ENCODE data around the gene TACC2.

TACC2 gene

DNA sequence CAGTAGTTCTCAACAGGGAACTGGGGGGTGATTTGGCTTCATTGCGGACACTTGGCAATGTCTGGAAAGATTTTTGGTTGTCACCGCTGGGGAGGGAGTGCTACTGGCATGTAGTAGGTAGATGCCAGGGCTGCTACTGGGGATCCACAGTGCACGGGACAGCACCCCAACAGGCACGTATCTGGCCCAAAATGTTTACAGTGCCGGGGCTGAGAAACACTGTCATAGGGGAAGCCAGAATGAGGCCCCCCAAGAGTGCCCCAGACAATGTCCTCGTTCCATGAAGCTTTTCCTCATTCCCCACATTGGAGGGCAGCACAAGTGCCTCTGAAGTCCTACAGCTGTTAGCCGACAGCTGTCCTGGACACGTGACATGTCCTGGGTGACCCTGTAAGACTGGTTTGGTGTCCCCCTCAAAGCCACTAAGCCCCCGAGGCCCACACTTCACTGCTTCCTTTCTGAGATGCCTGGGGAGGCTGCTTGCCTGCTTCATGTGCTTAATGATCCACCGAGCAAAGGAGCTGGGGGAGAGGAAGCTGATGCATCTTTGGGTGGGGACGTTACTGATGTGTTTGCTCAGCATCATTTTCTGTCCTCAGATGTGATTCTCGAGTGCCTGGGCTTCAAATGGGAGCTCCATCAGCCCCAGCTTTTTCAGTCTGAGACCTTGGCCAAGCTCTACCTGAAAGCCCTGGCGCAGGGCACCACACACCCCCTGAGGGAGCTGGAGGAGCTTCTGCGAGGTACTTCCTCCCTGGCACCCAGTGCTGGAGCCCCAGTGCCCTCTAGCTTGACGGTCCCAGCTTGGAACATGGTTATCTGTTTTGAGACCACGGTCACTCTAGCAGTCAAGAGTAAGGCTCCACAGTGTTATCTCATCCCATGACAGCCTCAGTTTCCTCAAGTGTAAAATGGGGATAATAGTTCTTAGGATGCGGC lies 296.8 kb downstream of the TACC2 start:
- no peak for DNase-seq

DNA sequence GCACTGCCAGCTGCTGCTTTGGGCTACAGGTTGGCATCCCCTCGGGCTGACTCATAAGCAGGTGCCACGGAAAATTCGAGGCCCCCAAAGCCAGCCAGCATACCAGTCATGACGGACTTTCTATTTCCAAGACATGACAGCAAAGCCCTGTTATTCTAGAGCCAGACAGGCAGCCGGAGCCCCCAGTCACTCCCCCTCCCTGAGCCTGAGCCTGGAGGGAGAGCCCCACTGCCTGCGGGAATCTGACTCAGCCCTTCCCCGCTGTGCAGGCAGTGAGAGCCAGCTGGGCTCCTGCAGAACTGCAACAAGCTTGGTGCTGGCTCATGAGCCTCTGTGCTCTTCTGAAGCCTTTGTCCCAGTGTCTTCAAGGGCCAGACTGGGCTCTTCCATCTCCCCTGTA lies 297.9 kb downstream of the TACC2 start:
- DNase-seq, result no peak

- DNase-seq, result no peak
These were observed 298.6 kb downstream of the TACC2 start for GRCh38 chr10:122287570-122287969.

GRCh38 chr10:122288262-122288661 lies 299.3 kb downstream of the TACC2 start:
- no peak for DNase-seq

DNA sequence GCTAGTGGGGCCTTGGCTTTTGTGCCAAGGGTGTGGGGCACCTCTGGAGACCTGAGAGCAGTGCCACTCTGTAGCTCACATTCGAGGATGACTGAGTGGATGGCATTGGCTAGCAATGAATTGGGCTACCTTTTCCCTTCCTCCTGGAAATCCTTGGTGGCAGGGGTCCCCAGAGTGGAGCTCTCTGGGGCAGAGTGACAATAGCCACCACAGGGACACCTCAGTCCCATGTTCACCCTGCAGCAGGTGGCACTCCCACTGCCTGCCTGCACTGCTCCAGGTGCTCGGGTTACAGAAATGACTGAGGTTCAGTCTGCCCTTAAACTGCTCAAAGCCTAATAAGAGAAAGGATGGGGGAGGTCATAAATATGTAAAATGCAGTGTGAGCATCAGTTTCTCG lies 300.0 kb downstream of the TACC2 start:
- no peak for DNase-seq

GRCh38 chr10:122290334-122290733 lies 301.4 kb downstream of the TACC2 start:
- DNase-seq, result no peak

DNA sequence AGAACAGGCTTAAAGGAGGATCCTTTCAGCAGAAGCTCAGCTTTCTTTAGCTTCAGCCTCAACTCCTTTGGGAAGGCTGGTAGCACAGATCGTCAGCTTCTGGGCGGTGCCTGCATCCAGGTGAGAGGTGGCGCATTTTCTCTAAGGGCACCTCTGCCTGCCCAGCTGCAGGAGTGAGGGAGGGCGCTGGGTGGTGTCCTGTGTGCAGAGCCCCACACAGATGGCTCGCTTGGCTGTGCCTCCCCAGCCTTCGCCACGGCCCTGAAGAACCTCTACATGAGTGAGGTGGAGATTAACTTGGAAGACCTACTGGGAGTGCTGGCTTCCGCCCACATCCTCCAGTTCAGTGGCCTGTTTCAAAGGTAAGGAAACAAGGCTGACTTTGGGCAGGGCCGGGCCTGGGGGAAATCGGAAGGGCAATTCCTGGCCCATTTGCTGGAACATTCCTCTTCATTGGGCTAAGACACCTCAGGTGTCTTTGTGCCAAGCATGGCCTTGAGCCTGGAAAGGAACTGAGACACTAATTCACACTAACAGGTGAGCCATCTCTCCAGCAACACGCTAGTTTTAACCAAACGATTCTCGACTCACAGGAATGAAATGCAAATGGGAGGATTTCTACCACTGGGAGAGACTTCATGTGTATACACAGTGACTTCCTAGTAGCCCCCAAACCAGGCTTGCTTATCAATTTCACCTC lies 302.0 kb downstream of the TACC2 start:
- DNase-seq, result no peak

- no peak for DNase-seq
These were observed 302.8 kb downstream of the TACC2 start for GRCh38 chr10:122291739-122292138.

- no peak for DNase-seq
These were observed 303.4 kb downstream of the TACC2 start for GRCh38 chr10:122292376-122292775.

DNA sequence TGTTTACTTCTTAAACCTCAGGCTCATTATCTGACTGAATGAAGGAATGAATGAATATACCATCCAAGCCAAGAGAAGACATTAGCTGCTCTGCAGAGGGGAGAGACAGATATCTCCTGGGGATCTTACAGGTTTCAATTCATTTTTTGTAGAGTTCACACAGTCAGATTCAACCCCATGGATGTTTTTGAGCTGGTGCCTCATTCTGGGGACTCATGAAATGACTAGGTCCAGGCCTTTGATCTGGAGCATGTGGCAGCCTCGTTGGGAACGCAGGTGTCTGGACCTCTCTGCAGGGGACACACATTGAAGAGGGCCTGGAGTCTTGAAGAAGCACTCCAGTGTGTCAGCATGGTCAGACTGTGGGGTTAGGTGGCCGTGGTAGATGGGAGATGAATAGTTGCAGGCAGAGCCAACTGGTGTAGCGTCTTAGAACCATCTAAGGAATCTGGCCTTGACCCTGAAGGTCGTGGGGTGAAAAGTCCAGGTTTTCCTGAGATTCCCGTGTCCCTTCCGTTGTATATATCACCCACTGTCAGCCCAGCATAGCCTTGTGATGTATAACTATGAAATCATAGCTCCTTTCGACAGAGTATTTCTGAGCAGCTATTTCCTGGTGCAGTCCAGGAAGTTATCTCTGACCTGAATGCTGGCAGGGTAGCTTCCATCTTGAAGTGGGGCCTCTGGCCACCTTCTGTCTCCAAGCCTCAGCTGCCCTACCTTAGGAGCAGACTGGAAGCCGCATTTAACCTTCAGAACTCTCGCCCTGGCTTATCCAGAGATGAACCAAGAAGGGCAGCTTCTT lies 304.4 kb downstream of the TACC2 start:
- no peak for DNase-seq

GRCh38 chr10:122293961-122294380 lies 305.0 kb downstream of the TACC2 start:
- no peak for DNase-seq

DNA sequence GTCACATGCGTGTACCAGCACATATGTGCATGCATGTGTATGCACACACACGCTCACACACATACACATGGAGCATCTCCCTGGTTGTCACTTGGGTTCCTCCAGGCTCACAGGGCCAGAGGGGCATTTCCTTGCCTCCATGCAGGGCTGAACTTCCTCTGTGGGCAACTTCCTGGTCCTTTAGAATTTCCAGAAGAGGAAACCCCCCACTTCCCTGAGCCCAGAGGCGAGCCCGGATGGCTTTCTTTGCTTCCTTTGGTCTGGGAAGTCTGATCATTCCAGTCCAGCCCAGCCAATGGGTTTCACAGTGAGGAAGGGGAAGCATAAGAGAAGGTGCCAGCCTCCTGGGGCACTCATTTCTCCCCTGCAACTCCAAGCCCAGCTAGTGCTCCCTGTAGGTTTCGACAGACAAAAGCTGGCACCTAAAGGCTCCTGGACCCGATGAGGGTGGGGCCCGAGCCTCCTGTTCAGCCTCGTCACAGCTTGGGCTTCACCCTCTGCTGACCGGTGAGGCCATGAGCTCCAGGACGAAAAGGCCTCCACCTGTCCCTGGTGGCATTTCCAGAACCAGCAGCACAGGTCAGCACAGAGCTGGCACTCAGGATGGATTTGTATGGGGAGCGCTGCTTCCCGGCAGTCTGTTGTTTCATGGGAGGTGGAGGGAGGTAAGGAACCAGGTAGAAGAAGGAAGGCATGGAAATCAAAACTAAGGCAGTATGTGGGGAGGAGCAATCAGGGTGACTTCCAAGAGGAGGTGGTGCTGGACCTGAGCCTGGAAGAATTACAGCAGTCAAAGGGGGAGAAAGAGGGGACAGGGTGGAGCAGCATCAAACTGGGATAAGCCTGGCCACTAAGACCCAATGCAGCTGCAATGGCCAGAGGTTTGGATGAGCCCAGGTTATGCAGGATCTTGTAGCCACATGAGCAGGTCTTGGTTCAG lies 305.8 kb downstream of the TACC2 start:
- no peak for DNase-seq

DNA sequence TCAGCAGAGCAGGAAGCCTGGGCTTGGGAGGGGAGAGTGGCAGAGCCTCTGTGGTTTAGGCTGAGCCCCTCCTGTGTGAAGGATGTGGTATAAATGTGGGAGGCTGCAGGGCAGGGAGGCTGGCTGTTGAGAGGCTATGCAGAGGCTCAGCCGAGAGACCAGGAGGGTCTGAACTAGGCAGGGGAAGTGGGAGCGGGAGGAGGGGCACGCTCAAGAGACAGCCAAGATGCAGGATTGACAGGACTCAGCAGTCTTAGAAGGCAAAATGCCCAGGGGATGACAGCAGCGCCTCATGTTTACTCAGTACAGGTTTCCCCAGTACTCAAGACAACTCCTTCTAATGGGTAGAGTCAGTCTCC lies 306.5 kb downstream of the TACC2 start:
- no peak for DNase-seq

DNA sequence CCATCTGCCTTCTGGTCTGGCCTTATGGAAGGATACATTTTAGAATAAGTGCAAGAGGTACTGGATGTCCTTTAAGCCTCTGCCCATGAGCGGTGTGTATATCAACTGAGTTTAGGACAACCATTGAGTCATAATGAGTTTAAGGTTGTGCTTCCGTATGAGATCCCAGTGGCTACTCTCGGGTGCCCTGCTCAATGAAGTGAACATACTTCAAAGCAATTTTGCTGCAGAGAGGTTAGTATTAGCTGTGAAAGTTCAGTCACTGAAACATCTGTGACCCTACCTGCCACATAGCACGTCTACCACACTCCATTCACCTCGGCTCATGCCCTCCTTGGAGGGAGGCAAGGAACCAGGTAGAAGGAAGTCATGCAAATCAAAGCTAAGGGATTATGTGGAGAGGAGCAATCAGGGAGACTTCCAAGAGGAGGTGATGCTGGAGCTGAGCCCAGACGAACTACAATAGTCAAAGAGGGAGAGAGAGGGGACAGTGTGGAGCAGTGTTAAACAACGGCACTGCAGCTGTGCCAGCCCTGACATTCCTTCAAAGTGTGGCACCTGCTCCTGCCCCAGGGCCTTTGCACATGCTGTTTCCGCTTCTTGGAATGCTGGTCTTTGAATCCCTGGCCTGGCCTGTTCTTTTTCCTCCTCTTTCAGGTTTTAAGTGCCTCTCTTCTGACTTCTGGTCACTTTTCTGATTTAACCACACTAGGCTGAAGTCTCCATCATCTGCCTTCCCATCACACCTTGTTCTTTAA lies 307.6 kb downstream of the TACC2 start:
- no peak for DNase-seq

GRCh38 chr10:122297583-122297982 lies 308.6 kb downstream of the TACC2 start:
- no peak for DNase-seq

DNA sequence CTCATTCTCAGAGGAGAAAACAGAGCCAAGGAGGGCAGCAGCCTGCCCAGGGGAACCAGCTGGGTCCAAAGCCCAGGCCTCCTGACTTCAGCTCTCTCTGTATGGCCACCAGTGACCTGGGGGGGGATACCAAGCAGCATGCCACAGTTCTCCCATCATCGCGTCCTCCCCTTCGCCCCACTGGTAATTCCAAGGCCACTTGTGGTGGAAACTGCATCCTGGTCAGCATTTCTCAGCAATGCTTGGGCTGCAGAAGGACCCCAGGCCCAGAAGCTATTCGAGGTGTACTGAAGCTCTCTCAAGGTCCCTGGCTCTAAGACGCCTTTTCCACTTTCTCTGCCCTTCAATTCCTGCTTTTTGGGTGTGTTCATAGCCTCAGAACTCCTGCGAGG lies 309.2 kb downstream of the TACC2 start:
- no peak for DNase-seq

- DNase-seq, result peak; percentile 5
These were observed 309.8 kb downstream of the TACC2 start for GRCh38 chr10:122298598-122299301.

DNA sequence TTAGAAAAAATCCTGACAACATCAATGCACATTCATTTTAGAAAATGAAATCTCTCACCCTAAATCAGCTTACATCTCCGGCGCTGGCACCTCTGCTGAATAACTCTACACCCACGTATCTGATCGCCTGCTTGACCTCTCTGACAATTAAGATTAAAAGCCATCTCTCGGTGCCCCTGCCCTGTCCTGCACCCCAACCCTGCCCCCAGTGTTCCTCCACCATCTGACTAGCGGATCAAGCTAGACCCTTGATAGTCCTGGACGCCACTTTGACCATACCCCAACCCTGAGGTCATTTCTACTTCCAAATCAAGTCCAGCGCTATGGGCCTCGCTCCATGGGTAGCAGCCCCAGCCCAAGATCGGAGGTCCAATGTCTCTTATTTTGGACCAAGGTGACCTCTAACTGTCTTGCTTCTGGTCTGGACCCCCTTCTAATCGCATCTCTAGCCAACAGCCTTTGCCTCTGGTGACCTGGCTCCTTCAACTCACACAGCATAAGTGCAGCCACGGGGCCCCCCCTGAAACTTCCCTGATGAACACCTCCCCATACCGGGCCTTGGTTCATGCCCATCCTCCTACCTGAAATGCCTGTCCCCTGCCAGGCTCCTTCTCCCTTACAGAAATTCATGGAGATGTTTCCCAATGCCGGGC lies 310.6 kb downstream of the TACC2 start:
- DNase-seq, result no peak

GRCh38 chr10:122301055-122301810 lies 312.3 kb downstream of the TACC2 start:
- no peak for DNase-seq

DNA sequence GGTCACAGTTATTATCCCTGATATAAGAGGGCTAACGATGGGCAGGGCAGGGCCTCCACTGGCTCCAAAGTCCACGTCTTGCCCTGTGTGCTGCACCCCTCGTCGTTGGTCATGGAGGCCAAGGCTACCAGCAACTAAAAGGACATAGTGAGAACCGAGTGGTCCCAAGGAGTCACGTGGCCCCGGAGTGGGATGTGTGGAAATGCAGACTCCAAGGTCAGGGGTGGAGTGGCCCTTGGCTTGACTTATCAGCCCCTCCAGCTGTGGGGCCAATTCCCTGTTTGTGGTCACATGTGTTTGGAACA lies 312.8 kb downstream of the TACC2 start:
- DNase-seq, result no peak
